ENCODE measurements around the gene QRICH1.

QRICH1 gene

DNA sequence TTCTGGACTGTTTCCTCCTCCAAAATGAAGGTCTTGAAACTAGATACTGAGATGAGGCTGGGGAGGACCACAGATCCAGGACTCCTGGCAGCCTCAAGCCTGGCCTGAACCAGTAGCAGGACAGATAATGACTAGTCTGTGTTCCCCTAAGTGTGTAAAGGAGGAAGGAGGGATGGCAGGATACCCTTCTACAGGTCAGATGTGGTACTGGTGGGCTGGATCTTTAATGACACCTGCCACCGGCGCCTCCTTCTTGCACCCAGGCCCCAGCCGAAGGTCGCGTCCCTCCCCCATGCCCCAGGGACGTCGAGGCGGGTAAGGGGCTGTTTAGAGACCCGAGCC lies 26.2 kb upstream of the QRICH1 start:
- FAIRE-seq (no peak), DNase-seq (ENCODE audit: low spot score) (no peak)

DNA sequence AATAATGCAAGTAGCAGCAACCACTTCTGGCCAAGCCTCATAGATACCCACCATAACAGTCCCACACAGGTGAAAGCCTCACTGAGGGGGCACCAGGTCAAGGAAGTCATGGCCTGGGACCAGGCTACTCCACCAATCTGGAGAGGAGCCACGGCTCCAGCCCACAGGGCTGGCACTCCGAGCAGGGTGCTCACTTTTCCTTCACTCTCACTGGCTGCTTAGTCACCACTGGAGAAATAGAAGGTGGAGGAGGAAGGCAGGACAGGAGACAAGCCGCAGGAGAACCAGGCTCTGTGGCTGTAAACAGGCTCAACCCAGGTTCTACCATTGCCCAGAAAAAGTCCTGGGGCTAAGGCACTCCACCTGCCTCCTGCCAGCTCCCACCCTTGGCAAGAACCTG lies 25.6 kb upstream of the QRICH1 start:
- peak; percentile 7 for DNase-seq (ENCODE audit: low spot score)
- no peak for FAIRE-seq

DNA sequence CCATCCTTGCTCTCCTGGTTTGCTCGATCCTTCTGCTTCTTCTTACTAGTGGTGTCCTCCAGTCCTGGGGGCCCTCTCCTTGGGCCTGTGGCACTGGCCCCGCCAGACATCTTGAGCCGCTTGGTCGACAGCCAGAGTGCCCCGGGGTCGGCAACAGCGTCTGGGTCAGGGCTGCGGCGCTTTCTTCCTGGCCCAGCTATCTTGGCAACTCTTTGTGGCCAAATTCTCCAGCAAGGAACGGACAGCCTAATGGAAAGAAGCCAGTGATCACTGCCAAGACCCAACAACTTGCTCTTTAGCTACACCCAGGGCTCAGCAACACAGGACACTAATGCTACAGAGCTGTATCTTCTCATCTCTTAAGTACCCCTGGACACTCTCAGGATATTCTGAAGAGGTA lies 25.2 kb upstream of the QRICH1 start:
- DNase-seq (ENCODE audit: low spot score): no peak
- no peak for FAIRE-seq

DNA sequence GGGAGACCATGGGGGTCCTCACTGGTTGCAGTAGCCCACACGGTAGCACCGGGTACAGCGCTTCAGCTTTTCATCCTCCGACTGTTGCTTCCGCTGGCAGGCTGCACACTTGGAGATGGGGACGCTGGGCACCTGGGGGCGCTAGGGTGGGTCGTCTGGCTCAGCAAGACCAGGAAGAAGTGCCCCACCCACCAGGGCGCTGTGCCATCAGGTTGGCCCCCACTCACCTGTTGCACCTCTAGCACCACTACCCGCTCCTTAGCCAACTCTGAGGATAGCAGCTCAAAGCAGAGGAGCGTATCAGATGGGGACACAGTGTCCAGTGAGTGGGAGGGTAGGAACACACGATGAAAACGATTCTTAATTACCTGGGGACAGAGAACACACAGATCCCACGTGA lies 18.4 kb upstream of the QRICH1 start:
- FAIRE-seq (no peak), DNase-seq (ENCODE audit: low spot score) (no peak)

DNA sequence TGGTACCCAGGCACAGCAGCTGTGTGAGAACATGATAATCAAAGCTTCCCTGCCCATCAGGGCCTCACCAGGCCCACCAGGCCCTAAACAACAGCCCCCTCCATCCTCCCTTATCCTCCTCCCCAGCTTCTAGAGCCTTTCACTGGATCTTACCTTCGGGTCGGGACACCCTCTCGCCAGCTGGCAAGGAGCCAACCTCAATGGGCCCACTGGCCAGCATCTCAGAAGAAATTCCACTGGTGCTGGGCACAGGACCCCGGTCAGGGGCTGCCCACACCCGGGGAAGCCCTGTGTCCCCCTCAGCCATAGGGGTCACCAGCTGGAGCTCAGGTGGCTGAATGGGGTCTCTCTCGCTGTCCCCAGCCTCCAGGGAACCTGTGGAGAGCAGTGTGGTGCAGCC lies 17.5 kb upstream of the QRICH1 start:
- FAIRE-seq: no peak
- no peak for DNase-seq (ENCODE audit: low spot score)

DNA sequence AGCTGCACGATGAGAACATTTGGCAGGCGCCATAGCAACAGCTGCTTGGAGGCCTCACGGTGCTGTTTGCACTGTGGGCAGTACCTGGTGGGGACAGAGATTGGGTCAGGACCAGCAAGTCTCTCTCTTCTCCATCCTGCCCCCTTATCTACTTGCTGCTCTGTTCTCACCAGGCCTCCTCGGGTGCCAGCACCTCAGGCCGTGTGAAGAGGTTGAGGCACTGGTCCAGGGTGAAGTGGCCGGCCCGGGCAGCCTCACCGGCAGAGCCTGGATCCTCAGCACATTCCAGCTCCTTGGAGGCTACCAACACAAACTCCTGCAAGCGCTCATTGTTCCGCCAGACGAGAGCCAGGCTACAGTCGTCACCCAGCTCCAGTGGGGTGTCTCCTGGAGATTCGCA lies 16.9 kb upstream of the QRICH1 start:
- FAIRE-seq (no peak), DNase-seq (ENCODE audit: low spot score) (no peak)

DNA sequence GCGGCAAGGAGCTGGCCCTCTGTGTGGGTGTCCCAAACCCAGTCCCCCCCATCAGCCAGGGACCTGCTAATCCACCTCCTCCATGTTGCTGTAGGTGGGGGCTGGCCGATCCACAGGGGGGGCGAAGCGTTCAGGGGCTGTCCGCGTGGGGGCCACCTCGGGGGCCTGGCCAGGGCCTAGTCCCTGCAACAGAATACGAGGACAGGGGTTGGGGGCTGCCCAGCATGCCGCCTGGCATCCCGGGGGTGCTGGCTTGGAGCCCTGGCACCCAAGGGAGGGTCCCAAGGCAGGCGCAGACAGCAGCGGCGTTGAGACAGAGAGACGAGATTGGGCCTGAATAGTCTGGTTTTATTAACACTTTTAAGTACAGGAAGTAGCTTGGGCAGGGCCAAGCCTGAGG lies 14.5 kb upstream of the QRICH1 start:
- DNase-seq (ENCODE audit: low spot score): no peak
- no peak for FAIRE-seq

DNA sequence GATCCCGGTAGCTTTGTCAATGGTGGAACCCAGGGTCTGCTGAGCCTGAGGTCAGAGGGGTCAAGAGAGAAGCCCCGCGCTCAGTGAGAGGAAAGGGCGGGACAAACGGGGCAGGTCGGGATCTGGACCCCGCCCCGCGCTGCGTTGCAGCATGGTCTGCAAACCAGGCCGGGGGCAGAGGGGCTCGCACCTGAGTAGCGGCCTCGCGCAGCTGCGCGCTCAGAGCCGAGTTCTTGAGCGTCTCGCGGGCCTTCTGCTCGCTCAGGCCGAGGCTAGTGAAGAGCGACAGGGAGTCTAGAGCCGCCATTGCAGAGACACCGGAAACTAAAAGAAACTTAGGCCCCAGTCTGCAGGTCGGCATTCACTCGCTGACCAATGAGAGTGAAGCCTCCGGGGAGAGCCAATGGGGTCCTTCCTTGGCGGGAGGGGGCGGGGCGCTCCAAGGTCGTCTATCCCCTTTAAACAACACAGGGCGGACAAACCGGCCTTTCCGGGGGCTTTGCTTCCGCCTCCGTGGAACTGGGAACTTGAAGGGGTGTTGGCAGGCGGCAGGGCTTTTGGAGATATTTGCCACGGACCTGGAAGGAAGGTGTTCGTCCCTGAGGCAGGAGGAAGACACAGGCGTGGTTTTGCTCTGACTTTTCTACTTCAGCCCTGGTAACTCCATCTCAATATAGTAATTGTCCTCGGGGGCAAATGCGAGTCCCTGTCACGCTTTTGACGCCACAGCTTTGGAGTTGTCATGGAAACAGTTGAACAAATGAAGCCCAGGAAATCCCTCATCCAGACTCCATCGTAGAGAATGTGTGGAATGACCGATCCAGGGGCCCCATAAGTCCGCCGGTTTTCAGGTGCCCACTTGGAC lies 10.8 kb upstream of the QRICH1 start, which contains the start of gene QARS1:
Gene QARS1 (minus strand): TSS at position 331 of the 865 bp plus-strand sequence. CDS start 24 bp downstream, at position 307.
- DNase-seq (ENCODE audit: low spot score) (peak; percentile 73), FAIRE-seq (peak; percentile 84)

DNA sequence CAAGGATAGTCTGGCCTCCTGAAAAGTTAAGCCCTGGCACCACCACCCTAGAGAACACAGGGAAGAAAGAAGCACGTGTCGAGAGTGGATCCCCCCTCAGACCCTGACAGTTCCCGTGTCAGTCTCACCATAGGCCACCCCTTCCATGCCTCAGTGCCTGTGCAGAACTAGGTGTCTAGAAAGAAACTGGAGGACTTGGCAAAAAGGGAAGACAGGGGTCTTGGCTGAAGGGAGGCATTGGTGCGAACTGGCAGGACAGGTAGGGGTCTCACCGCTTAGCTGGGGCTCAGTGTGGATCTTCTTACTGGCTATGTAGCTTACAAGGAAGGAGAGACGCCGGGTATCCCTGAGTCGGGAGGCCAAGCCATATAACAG lies 10.2 kb upstream of the QRICH1 start:
- DNase-seq (ENCODE audit: low spot score) (no peak), FAIRE-seq (no peak)

DNA sequence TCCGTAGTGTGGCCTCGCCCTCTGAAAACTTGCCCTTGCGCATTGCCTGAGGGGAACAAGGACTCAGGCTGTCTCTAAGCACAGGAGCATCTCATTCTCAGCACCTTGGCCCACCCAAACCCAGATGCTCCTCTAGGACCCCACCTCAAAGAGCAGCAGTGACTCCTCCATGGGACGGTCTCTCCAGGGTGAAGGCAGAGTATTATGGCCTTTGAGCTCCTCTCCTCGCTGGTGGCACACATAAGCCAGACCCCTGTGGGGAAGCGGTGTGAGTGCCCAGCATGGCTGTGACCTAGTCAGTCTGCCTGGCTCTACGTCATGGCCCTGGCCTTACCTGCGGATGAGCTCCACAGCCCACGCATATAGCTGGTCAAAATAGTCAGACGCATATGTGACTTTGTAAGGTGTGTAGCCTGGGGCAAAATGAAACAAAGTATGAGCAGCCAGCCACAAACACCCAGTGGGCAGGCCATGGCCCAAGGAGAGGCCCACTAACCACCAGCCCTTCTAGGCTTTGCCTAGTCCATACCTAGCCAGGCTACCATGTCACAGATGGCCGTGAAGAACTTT lies 6.3 kb upstream of the QRICH1 start:
- FAIRE-seq: no peak
- DNase-seq (ENCODE audit: low spot score): no peak

DNA sequence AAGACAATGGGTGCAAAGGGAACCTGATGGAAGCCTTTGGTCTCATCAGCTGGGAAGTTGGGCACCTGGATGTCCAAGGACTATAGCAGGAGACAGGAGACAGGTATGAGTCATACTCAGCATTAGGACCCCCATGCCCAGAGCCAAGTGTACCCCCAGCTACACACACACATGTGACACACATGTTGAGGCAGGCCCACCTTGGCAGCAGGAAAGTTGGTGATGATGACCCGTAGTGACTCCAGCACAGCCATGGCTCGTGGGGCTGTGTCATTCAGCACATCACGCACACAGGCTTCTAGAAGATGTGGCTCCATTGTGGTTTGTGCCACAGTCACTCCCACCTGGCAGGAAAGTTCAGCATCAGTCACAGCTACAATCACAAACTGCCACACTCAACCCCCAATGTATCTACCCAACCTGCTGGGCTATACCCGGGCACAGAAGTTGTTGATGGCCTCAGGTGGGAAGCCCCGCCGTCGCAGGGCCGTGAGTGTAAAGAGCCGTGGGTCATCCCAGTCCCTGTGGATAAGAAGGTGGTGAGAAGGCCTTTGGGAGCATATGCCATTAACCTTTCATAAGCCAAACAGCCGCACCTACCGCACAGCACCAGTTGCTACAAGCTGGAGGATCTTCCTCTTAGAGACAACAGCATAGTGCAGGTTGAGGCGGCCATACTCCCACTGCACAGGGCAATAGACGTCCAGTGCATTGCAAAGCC lies 5.2 kb upstream of the QRICH1 start:
- DNase-seq (ENCODE audit: low spot score): no peak
- no peak for FAIRE-seq

DNA sequence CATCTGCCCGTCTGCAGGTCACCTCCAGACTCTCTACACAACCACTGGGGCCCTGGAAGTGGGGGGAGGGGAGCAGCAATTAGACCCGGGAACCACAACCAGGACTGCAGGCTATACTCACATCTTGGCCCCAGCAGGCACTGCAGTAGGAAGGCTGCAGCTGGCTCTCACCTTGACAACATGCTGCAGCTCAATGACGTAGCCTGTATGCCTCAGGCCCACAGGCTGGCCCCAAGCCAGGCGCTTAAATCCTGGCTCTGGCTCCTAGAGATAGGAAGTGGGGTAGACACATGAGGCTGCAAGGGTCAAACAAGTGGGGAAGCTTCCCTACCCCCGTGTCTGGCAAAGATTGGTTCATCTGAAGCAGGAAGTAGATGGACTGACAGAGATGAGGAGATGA lies 4.6 kb upstream of the QRICH1 start:
- DNase-seq (ENCODE audit: low spot score): no peak

DNA sequence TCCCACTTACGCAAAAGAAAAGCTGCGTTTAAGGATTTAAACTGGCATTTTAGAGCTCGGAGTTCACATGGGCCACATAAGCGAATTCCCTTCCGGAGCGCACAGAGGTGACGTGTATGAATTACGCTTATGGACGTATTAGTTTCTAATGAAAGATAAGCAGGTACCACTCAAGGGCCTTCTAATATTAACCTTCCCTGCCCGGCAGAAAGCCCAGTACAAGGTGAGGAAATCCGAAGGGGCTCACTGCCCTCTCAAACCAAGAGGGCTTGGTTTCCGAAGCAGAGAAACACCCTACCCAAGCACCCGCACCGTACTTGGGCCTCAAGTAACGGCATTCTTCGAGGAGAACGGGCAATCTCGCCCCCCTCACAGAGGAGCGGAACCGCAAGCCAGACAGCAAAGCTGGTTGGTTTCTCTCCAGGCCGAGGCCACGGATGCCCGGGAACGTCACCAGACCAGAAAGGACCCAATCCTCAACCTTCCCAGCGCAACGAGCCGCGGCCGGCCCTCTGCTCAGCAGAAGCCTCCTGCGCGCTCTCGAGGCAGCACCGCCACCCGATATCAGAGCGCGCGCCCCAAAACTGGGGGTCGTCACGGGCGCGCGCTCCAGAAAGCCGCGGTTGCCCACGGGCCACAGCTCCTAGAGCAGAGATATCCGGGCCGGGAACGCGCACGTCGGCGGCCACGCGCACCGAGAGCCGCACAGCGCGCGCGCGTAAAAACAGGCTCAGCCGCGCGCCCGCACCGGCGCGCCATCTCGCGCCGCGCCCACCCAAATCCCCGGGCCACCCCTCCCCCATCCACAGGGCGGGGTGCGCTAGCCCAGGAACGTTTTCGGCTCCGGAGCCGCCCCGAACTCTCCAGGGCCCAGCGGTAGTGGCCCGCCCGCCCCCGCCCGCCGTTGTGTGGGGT lies 676 bp downstream of the QRICH1 start:
- DNase-seq (ENCODE audit: low spot score) (peak; percentile 37), FAIRE-seq (no peak)

More for the DNA sequence above, 4.6 kb upstream of the QRICH1 start:
- no peak for FAIRE-seq

DNA sequence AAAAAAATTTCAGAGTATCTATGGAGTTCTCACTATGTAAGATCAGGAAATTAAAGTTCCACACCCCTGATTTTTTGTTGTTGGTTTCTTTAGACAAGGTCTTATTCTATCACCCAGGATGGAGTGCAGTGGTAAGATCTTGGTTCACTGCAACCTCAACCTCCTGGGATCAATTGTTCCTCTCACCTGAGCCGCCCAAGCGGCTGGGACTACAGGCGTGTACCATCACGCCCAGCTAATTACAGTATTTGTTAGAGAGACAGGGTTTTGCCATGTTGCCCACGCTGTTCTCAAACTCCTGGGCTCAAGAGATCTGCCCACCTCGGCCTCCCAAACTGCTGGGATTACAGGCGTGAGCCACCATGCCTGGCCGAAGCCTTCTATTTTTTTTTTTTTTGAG lies 12.4 kb downstream of the QRICH1 start:
- DNase-seq (ENCODE audit: low spot score): no peak
- no peak for FAIRE-seq

DNA sequence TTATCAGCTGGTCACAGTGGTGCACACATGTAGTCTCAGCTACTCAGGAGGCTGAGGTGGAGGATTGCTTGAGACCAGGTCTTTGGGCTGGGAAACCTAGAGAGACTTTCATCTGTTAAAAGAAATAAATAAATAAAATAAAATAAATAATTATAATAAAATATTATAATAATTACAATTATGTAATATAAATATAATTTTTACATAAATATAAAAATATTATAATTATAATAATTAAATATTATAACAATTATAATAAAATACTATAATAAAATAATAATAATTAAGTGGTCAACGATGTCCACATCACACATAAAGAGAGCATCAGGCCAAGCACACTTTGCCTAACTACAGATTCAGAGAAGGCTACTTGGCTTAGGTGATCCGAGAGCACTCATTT lies 14.6 kb downstream of the QRICH1 start:
- FAIRE-seq (peak; percentile 74), DNase-seq (ENCODE audit: low spot score) (no peak)

DNA sequence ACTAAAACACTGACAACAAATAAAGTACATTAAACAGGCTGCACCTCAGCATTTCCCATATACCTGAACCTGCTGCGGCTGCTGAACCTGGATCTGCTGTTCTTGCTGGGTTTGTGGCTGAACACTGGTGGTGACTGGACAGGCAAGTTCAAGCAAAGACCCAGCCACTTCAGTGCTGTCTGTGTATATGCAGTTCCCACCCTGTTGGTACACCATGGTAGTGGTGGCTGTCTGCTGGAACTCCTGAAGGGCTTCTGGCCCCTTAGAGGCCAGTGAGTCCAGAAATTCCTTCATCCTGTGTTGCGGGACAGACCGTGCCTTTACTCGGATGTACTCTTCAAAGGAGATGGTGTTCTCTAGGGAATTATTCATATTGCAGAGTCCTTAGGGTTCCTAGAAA lies 17.2 kb downstream of the QRICH1 start:
- no peak for DNase-seq (ENCODE audit: low spot score)
- FAIRE-seq: no peak

DNA sequence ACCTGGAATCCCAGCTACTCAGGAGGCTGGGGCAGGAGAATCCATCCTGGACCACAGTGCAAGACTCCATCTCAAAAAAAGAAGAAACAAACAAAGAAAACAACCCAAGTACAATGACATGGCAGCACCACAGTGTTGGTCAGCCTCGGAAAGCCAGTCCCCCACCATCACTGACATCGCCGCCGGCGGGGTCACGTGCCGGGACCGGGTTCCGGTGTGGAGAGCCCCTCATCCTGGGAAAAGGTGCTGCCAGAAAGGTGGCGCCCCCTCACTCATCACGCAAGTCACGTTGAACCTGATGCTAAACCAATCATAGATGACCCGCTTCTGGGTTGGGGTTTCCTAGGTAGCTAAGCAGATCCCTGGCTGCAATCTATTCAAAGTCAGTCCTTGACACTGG lies 17.8 kb downstream of the QRICH1 start:
- DNase-seq (ENCODE audit: low spot score): no peak
- no peak for FAIRE-seq

DNA sequence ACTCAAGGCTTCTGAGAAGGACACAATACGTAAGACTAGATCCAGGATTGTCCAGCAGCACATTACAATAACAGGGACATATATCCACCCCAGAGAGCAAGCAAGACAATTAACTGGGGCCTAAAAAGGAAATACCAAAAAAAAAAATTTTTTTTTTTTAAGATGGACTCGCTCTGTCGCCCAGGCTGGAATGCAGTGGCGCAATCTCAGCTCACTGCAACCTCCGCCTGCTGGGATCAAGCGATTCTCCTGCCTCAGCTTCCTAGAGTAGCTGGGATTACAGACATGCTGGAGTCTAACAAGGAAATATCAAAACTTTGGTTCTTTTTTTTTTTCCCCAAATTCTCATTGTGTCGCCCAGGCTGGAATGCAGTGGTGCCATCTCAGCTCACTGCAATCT lies 35.9 kb downstream of the QRICH1 start:
- FAIRE-seq (no peak), DNase-seq (ENCODE audit: low spot score) (no peak)

DNA sequence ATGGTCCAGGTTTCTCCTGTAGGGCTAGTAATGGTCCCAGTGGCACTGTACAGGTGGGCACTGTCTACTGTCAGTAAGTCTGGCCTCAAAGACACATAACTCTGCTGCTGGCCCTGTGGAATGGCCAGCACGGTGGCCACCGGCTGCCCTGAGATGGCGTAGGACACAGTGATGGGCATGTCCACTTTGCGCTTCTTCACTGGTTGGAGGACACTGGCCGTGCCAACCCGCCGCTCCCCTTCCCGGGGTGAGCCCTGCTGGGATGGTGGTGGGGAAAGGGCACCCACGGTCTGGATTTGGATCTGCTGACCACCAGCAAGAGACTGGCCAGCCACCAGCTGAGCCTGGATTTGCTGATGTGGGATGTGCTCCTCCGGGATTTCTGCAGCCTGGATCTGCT lies 36.6 kb downstream of the QRICH1 start:
- DNase-seq (ENCODE audit: low spot score) (no peak), FAIRE-seq (no peak)

DNA sequence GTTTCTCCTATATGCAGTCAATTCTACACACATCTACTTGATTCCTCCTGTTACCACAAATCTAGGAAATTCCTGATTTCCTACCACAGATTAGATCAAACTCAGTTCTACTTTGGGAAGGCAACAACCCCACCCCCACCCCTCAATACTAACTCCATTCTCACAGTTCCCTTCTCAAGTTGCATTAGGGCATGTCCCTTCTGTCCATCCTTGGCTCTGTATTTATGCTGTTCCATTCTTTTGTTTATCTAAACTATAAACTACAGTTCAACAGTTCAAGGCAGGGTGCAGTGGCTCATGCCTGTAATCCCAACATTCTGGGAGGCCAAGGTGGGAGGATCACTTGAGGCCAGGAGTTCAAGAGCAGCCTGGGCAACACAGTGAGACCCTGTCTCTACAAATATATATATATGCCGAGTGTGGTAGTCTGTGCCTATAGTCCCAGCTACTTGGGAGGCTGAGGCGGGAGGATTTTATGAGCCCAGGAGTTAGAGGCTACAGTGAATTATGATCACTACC lies 39.5 kb downstream of the QRICH1 start:
- FAIRE-seq (no peak), DNase-seq (ENCODE audit: low spot score) (no peak)

DNA sequence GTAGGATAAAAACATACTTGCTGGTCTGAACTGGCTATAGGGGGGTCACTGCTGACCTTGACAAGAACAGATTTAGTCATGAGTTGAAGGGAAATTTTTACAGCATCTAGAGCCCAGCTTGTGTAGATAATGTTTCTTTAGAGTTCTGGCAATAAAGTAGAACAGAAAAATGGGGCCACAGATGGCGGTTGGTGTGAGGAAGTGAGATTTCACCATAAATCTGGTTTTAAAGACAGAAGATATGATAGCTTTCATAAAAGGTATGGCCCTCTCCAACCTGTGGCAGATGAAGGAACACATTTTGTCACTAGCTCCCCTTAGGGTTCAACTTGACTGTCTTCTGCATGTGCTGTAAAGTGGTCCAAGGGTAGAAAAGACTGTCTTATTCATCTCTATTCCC lies 40.3 kb downstream of the QRICH1 start:
- DNase-seq (ENCODE audit: low spot score) (no peak), FAIRE-seq (no peak)

Measured in RCC 7860 (cell line).